ENCODE measurements around the gene PRKRA. TPM values are rescaled to one million over a fixed set of nuclear protein-coding genes. Genes with fewer than 3 reads are reported as not detected.
A peak's percentile ranks its signal among the peaks of the same experiment; 100 is the strongest.

The PRKRA gene
- total RNA-seq, 2 donors from 2014 or later: 34.0 to 37.1 TPM

GRCh38 chr2:178485356-178485755 is 34.4 kb upstream of the PRKRA start:
- H3K4me3 ChIP-seq: no peak overlapping the region
- no peaks in the 10 kb centered on the region for H3K27me3 ChIP-seq
- H3K4me1 ChIP-seq: peaks cover 11% of the 10 kb centered on the region
- DNase-seq: no peak
- no peak overlapping the region for H3K27ac ChIP-seq
- H3K9ac ChIP-seq (ENCODE audit: low read depth in 2 of 2, low read length in 2 of 2): no peak overlapping the region
- no peak for TF ChIP-seq CTCF (IDR thresholded peaks at IDR 0.05)
- H3K36me3 ChIP-seq: no peaks in the 10 kb centered on the region
- H3K9me3 ChIP-seq: no peaks in the 10 kb centered on the region
- intact Hi-C loops (cut with DNase I): loop anchor here (5.0 kb wide), 1 partner anchor 37 kb away; no protein-coding TSS in a partner anchor

GRCh38 chr2:178484245-178485041 is 33.5 kb upstream of the PRKRA start:
- Histone ChIP-seq H3K9me3 (no peaks in the 10 kb centered on the region), H3K9ac (ENCODE audit: low read depth in 2 of 2, low read length in 2 of 2) (no peak overlapping the region), H3K27me3 (no peaks in the 10 kb centered on the region), H3K4me1 (peaks cover 12% of the 10 kb centered on the region), H3K4me3 (no peak overlapping the region), H3K27ac (no peak overlapping the region), H3K36me3 (no peaks in the 10 kb centered on the region)
- no peak for TF ChIP-seq CTCF (IDR thresholded peaks at IDR 0.05)
- intact Hi-C loops (cut with DNase I): loop anchor here (5.0 kb wide), 1 partner anchor 38 kb away; no protein-coding TSS in a partner anchor
- DNase-seq: peak; percentile 33

GRCh38 chr2:178482437-178482836 is 31.5 kb upstream of the PRKRA start:
- TF ChIP-seq CTCF (IDR thresholded peaks at IDR 0.05): no peak
- Histone ChIP-seq H3K4me1 (peaks cover 16% of the 10 kb centered on the region), H3K36me3 (no peaks in the 10 kb centered on the region), H3K27me3 (no peaks in the 10 kb centered on the region), H3K9me3 (no peaks in the 10 kb centered on the region), H3K27ac (no peak overlapping the region), H3K4me3 (no peak overlapping the region), H3K9ac (ENCODE audit: low read depth in 2 of 2, low read length in 2 of 2) (no peak overlapping the region)
- intact Hi-C loops (cut with DNase I): no loop called here
- DNase-seq: no peak

- H3K9ac ChIP-seq (ENCODE audit: low read depth in 2 of 2, low read length in 2 of 2): peak within 1 kb of the TSS; percentile 70 to 98
- peaks cover 16% of the 10 kb centered on the region for H3K4me1 ChIP-seq
- peak; percentile 96 for DNase-seq
- intact Hi-C loops (cut with DNase I): no loop called here
- no peak for TF ChIP-seq CTCF (IDR thresholded peaks at IDR 0.05)
- no peaks in the 10 kb centered on the region for H3K9me3 ChIP-seq
- no peaks in the 10 kb centered on the region for H3K36me3 ChIP-seq
- peak within 1 kb of the TSS; percentile 97 for H3K27ac ChIP-seq
- H3K4me3 ChIP-seq: peak within 1 kb of the TSS; percentile 78
- no peaks in the 10 kb centered on the region for H3K27me3 ChIP-seq
Measured at GRCh38 chr2:178480227-178481181, 29.5 kb upstream of the PRKRA start, which contains the start of gene PLEKHA3. Gene PLEKHA3, plus strand, starts transcription at chr2:178480457. Its CDS starts 413 bp downstream, at chr2:178480870.

- intact Hi-C loops (cut with DNase I): no loop called here
- Histone ChIP-seq H3K36me3 (no peaks in the 10 kb centered on the region), H3K27me3 (no peaks in the 10 kb centered on the region), H3K9me3 (no peaks in the 10 kb centered on the region), H3K4me1 (peaks cover 16% of the 10 kb centered on the region), H3K4me3 (peak overlapping the region; percentile 78), H3K9ac (ENCODE audit: low read depth in 2 of 2, low read length in 2 of 2) (peak overlapping the region; percentile 70 to 98), H3K27ac (peak overlapping the region; percentile 97)
- DNase-seq: no peak
- TF ChIP-seq CTCF (IDR thresholded peaks at IDR 0.05): no peak
Measured at GRCh38 chr2:178479758-178480226, 28.8 kb upstream of the PRKRA start.
